SW 1271 (cell line): Measurements from ENCODE around the gene TMEM89.

Experiments used
- DNase-seq, 2 experiments: peaks; one replicate each; lab custom pipeline; 2025; lab: John Stamatoyannopoulos, UW

TMEM89 gene

GRCh38 chr3:48614044-48614443, 7.5 kb downstream of the TMEM89 start:
- no peak for DNase-seq

GRCh38 chr3:48612309-48612708, 9.3 kb downstream of the TMEM89 start:
- DNase-seq, result no peak

GRCh38 chr3:48609088-48610005, 12.2 kb downstream of the TMEM89 start, which contains the start of gene UQCRC1:
TSS of gene UQCRC1 (minus strand) at chr3:48609646. CDS start at chr3:48609620, 26 bp downstream.
- DNase-seq, result peak; percentile 24 to 84

- DNase-seq, result no peak
Observed at GRCh38 chr3:48607519-48607918, 14.1 kb downstream of the TMEM89 start.

- no peak for DNase-seq
Observed at GRCh38 chr3:48601622-48601994, 20.0 kb downstream of the TMEM89 start.

GRCh38 chr3:48600711-48601621, 20.6 kb downstream of the TMEM89 start:
- no peak for DNase-seq

GRCh38 chr3:48599509-48600285, 21.9 kb downstream of the TMEM89 start:
- DNase-seq, result no peak

- no peak for DNase-seq
Observed at GRCh38 chr3:48599077-48599501, 22.5 kb downstream of the TMEM89 start.

- peak in 1 of 2 experiments; percentile 31 for DNase-seq
Observed at GRCh38 chr3:48598323-48599076, 23.1 kb downstream of the TMEM89 start.

- DNase-seq, result no peak
Observed at GRCh38 chr3:48597408-48597800, 24.2 kb downstream of the TMEM89 start.

GRCh38 chr3:48596676-48597407, 24.7 kb downstream of the TMEM89 start:
- DNase-seq, result no peak

- DNase-seq, result no peak
Observed at GRCh38 chr3:48596157-48596556, 25.4 kb downstream of the TMEM89 start.

GRCh38 chr3:48595526-48596121, 25.9 kb downstream of the TMEM89 start:
- DNase-seq, result peak; percentile 62 to 65

GRCh38 chr3:48595075-48595525, 26.5 kb downstream of the TMEM89 start, which contains the start of gene COL7A1:
TSS of gene COL7A1 (minus strand) at chr3:48595329. CDS start at chr3:48595159, 170 bp downstream.
- DNase-seq, result no peak

GRCh38 chr3:48594417-48595049, 27.0 kb downstream of the TMEM89 start:
- no peak for DNase-seq

GRCh38 chr3:48593337-48593736, 28.2 kb downstream of the TMEM89 start:
- DNase-seq, result no peak

- no peak for DNase-seq
Observed at GRCh38 chr3:48592519-48593087, 29.0 kb downstream of the TMEM89 start.

- no peak for DNase-seq
Observed at GRCh38 chr3:48591886-48592518, 29.6 kb downstream of the TMEM89 start.
